Transverse colon (tissue), 3 donors: Measurements from ENCODE around the gene NIPAL1.
"Not testable (repeated sequence)": the region's sequence is repeated elsewhere in the genome, so short reads cannot be mapped to it uniquely, and the experiment has no call there.

ENCODE experiments used
- EP300 ChIP-seq: sonication (generic); formaldehyde crosslinking; IDR thresholded peaks from one replicate; pipeline ENCODE4 v1.6.1; 2017; ENCODE audit warnings: antibody characterized with exemption, low read depth
- POLR2A ChIP-seq: fragments of 450-650 bp; IDR thresholded peaks from one replicate; pipeline ENCODE4 v1.6.1; 2016; ENCODE audit warnings: antibody characterized with exemption, mild to moderate bottlenecking, moderate library complexity
- TF ChIP-seq, protein P1 (sequence below), 5 experiments: fragments of 200-600 bp in 3 of 5; fragments of 450-650 bp in 2 of 5; sonication (generic) in 3 of 5; IDR thresholded peaks; 1 replicate in 2 of 5; 2 replicates in 3 of 5; pipeline ENCODE4 v1.5.1; 2016 to 2017; ENCODE audit warnings: antibody characterized with exemption in 5 of 5, inconsistent platforms in 3 of 5, mild to moderate bottlenecking in 2 of 5, moderate library complexity in 1 of 5

DNA sequence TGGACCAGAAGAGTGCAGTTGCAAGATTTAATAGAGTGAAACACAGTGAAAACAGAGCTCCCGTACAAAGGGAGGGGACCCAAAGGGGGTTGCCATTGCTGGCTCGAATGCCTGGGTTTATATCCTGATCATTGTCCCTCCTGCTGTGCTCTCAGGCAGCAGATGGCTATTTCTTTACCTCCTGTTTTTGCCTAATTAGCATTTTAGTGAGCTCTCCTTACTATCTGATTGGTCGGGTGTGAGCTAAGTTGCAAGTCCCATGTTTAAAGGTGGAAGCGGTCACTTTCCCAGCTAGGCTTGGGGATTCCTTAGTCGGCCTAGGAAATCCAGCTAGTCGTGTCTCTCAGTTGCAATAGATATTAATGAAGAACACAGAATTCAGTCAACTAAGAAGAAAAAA is 5.7 kb upstream of the NIPAL1 start:
- TF ChIP-seq, protein P1, sequence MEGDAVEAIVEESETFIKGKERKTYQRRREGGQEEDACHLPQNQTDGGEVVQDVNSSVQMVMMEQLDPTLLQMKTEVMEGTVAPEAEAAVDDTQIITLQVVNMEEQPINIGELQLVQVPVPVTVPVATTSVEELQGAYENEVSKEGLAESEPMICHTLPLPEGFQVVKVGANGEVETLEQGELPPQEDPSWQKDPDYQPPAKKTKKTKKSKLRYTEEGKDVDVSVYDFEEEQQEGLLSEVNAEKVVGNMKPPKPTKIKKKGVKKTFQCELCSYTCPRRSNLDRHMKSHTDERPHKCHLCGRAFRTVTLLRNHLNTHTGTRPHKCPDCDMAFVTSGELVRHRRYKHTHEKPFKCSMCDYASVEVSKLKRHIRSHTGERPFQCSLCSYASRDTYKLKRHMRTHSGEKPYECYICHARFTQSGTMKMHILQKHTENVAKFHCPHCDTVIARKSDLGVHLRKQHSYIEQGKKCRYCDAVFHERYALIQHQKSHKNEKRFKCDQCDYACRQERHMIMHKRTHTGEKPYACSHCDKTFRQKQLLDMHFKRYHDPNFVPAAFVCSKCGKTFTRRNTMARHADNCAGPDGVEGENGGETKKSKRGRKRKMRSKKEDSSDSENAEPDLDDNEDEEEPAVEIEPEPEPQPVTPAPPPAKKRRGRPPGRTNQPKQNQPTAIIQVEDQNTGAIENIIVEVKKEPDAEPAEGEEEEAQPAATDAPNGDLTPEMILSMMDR (IDR thresholded peaks at IDR 0.05) = not testable (repeated sequence)
- TF ChIP-seq POLR2A, EP300: not testable (repeated sequence)
